Stimulated activated CD4-positive, alpha-beta T cell treated with anti-CD3 and anti-CD28 coated beads, Interleukin-15, amount 100 ng/mL, for 24 hours (primary cell): Measurements from ENCODE around the gene STIM2.
A peak's percentile ranks its signal among the peaks of the same experiment; 100 is the strongest.

Source experiments
- DNase-seq: peaks from one replicate; pipeline ENCODE4 v3.0.0-alpha.2; 2020

STIM2 gene

DNA sequence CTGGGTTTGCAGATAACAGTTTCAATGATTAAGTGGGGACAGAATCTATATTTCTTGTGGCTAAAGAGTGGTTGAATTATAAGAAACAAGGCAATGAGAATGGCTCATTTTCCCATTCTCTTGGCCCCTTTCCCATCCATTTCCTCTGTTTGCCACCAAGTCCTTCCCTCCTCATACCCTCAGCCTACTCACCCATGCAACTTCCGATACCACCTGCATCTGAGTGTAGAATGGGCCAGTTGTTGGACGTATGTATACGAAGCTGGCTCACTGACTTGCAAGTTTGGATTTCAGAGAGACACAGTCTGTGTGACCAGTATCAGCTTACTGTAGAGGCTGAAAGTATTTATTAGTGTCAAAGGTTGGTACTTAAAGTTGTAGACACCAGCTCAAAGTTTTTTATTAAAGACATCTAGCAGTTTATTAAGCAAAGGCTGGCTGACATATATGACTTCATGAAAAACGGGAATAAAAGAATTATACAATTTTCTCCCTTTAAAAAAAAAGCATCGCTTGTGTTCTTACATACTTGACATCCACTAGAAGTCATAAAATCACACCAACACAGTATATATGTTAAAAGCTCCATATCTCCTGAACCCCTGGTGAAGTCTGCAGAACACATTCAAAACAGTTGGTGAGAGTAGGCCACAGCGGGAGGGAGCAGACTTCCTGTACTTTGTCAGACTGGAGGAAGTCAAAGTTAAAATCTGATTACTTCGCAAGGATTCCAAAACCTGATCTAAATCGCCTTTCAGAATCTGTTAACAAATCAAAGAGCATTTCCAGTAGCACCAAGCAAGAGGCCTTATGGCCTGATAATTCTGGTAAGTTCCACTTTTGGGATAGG is 22.4 kb upstream of the STIM2 start:
- no peak for DNase-seq

DNA sequence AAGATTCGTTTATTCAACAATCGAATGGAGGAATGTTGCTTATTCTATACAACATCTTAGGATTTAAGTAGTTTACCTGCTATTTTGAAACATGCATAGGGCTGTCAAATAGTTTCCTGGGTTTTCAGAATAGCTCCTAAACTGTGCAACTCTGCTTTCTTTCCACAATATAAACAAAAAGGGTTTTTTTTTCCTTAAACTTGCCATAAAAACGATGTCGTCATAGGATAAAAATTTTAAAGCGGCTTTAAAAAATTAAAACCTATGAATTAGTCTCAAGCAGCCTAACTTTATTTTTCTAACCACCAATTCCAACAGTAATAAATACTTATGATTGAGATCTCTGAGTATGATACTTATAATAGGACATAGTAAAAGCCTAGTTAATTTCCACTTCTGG is 21.6 kb upstream of the STIM2 start:
- DNase-seq = no peak

- DNase-seq = no peak
Measured at GRCh38 chr4:26839534-26839951, 21.1 kb upstream of the STIM2 start.

- DNase-seq = no peak
Measured at GRCh38 chr4:26840786-26841185, 19.9 kb upstream of the STIM2 start.

DNA sequence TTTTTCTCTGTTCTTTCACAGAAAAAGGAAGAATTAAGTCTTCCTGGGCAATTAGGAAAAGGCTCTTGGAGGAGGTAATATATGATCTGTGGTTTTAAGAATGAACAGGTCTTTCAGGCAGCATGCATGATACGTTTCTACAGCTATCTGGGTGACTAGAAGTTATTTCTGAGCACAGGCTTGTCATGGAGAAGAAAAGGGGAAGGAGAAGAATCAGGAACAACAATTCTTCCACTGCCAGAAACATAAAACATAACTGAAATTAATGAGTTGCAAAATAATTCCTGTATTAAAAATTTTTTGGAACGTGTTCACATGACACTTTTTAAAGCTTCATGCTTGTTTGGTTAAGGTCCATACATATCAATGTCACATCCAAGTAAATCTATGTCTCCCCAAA is 17.7 kb upstream of the STIM2 start:
- DNase-seq = no peak

- no peak for DNase-seq
Measured at GRCh38 chr4:26850528-26850927, 10.1 kb upstream of the STIM2 start.

- DNase-seq = no peak
Measured at GRCh38 chr4:26851129-26851528, 9.5 kb upstream of the STIM2 start.

GRCh38 chr4:26854701-26855100 is 5.9 kb upstream of the STIM2 start:
- no peak for DNase-seq

- no peak for DNase-seq
Measured at GRCh38 chr4:26856906-26857277, 3.7 kb upstream of the STIM2 start.

GRCh38 chr4:26857278-26858034 is 3.2 kb upstream of the STIM2 start:
- DNase-seq = peak; percentile 92

- DNase-seq = no peak
Measured at GRCh38 chr4:26858035-26858918, 2.4 kb upstream of the STIM2 start.

- no peak for DNase-seq
Measured at GRCh38 chr4:26858947-26859401, 1.7 kb upstream of the STIM2 start.

GRCh38 chr4:26859762-26860156 is 882 bp upstream of the STIM2 start:
- DNase-seq = no peak

DNA sequence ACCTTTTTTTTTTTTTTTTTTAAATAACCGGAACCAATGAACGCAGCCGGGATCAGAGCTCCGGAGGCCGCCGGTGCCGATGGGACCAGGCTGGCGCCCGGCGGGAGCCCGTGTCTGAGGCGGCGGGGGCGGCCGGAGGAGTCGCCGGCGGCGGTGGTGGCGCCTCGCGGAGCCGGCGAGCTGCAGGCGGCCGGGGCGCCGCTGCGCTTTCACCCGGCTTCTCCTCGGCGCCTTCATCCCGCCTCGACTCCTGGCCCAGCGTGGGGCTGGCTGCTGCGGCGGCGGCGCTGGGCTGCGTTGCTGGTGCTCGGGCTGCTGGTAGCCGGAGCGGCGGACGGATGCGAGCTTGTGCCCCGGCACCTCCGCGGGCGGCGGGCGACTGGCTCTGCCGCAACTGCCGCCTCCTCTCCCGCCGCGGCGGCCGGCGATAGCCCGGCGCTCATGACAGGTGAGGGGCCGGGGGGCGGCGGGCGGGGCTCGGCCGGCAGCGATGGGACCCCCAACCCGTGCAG is 337 bp downstream of the STIM2 start:
- peak; percentile 68 for DNase-seq

GRCh38 chr4:26861434-26862186 is 969 bp downstream of the STIM2 start:
- DNase-seq = peak; percentile 84

GRCh38 chr4:26862381-26862915 is 1.8 kb downstream of the STIM2 start:
- no peak for DNase-seq

DNA sequence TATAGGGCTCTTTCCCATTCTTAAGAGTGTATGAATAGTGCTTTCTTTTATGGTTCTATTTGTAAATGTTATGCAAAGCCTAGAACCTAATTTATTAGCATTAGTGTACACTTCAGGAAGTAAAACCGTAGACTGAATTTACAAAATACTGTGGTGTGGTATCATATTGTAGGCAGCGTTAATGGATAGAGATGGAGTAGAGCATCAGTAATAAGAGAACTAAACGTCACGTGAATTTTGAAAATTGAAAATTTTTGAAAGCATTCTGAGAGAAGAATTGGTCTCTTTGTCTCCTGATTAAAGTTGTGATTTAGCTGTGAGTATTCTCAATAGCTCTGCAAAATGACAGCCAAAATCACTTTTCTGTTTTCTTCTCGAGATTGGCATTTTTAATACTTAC is 2.9 kb downstream of the STIM2 start:
- DNase-seq = no peak

DNA sequence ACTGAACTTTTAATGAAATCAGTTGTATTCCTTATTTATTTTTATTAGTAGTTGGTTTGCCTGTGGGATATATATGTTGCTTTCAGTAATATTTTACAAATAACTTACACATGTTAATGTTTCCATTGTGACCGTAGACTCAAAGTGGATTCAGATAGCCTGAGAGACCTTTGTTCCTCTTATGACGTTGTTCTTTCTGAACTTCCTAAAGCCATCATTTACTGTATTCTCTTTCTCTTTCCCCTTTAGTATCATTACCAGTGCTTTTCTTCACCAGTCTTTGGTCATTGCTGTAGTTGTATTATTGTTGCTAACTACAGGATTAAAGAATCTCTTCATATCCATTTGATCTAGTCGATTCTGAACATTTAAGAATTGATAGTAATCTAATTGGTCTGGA is 4.3 kb downstream of the STIM2 start:
- no peak for DNase-seq

DNA sequence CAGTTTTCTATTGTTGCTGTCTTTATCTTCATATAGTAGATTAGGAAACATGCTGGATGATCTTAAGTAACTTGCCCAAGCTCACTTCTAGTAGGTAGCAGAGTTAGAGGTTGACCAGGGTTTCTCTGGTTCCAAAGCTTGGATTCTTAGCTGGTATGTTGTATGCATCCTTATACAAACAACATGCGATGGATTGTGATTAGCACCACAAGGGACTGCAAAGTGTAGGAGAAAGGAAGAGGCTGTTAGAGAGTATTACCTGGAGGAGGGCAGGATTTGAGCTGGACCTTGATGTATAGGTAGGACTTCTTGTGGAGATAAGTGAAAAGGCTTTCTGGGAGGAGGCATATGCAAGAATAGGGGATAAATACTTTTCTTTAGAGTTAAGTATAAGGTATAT is 5.6 kb downstream of the STIM2 start:
- no peak for DNase-seq

DNA sequence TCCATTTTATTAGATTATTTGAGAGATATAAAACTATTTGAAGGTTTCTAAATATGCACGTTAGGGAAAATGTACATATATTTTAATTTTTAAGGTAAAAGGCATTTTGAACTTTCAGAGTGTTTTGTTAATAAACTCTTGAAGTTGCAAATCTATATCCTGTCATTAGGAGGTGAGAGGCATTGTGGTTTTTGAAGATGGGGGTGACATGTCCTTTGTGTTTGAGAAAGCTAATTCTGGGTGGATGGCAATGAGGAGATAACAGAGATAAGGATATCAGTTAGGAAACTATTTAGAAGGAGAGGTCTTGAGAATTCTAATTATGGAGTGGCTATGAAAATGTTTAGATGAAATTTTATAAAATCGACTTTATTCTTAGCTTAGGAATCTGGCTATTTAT is 6.1 kb downstream of the STIM2 start:
- DNase-seq = no peak

DNA sequence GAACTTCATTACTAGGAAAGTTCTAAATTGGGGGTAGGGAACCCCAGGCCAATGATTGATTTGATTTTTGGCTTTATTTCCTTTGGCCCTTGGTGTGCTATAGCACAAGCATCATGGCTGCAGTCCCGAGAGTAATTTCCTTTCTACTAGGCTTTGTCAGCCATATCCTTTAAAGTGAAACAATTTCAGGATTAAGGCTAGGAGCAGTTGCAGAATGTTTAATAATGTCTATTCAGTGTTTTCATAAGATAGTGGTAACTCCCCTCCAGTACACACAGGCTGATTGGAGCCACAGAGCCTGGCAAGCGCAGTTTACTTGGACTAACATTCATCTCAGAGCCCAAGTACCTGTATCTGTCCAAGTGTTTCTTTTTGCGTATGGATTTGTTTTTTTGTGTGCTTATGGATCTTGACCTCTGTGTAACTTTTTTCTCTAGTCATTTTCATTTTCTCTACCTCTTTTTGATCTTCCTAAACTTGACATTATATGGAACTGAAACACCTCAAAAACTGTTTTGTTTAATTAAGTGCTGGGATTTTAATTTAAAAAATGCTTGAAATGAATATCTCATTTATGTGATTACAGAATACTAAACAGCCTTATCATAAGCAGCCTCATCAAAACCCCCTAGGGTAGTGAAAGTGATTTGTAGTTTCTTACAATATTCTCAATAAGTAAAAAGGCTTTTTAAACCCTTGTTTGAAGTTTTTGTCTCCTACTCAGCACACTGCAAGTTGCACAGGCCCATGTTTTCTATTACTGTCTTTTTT is 7.5 kb downstream of the STIM2 start:
- DNase-seq = no peak
